GM06990 (cell line): Measurements from ENCODE around the gene RYR1.

Source experiments
- DNase-seq: peaks from one replicate; pipeline ENCODE4 v3.0.0-alpha.2; 2011; ENCODE audit not compliant: insufficient read length; ENCODE audit errors: extremely low read depth
- H3K27me3 ChIP-seq: replicated peaks from 2 replicates; pipeline ENCODE4 v1.6.0; 2011; ENCODE audit warnings: low read length; ENCODE audit not compliant: control insufficient read depth, insufficient read depth
- H3K36me3 ChIP-seq: 2 replicates; pipeline ENCODE4 v1.5.1; 2011; ENCODE audit warnings: low read length; ENCODE audit not compliant: control insufficient read depth, insufficient read depth
- H3K4me3 ChIP-seq: replicated peaks from 2 replicates; pipeline ENCODE4 v1.5.1; 2011; ENCODE audit warnings: low read depth, mild to moderate bottlenecking, control low read depth, low read length
- CTCF ChIP-seq: IDR thresholded peaks from 2 replicates; pipeline ENCODE4 v1.5.1; 2011; ENCODE audit warnings: low read length, control low read depth, mild to moderate bottlenecking, inconsistent platforms; ENCODE audit not compliant: insufficient read depth, poor library complexity, severe bottlenecking

RYR1 gene

GRCh38 chr19:38616265-38616664 lies 182.8 kb downstream of the RYR1 start:
- no peak for TF ChIP-seq CTCF
- Histone ChIP-seq H3K27me3 (no peaks in the 10 kb centered on the region), H3K4me3 (peak overlapping the region; percentile 100), H3K36me3 (peaks cover 12% of the 10 kb centered on the region)
- no peak for DNase-seq

GRCh38 chr19:38617283-38617763 lies 183.8 kb downstream of the RYR1 start:
- H3K36me3 ChIP-seq = peaks cover 14% of the 10 kb centered on the region
- H3K4me3 ChIP-seq = peak overlapping the region; percentile 100
- H3K27me3 ChIP-seq = no peaks in the 10 kb centered on the region
- no peak for TF ChIP-seq CTCF
- DNase-seq = no peak

- peaks cover 9% of the 10 kb centered on the region for H3K36me3 ChIP-seq
- TF ChIP-seq CTCF = no peak
- peak within 1 kb of the TSS; percentile 100 for H3K4me3 ChIP-seq
- DNase-seq = peak; percentile 93
- no peaks in the 10 kb centered on the region for H3K27me3 ChIP-seq
Observed at GRCh38 chr19:38617764-38618589, 184.5 kb downstream of the RYR1 start, which contains the start of gene MAP4K1. Gene MAP4K1, minus strand, starts transcription at chr19:38617953. Its CDS starts 58 bp downstream, at chr19:38617895.

DNA sequence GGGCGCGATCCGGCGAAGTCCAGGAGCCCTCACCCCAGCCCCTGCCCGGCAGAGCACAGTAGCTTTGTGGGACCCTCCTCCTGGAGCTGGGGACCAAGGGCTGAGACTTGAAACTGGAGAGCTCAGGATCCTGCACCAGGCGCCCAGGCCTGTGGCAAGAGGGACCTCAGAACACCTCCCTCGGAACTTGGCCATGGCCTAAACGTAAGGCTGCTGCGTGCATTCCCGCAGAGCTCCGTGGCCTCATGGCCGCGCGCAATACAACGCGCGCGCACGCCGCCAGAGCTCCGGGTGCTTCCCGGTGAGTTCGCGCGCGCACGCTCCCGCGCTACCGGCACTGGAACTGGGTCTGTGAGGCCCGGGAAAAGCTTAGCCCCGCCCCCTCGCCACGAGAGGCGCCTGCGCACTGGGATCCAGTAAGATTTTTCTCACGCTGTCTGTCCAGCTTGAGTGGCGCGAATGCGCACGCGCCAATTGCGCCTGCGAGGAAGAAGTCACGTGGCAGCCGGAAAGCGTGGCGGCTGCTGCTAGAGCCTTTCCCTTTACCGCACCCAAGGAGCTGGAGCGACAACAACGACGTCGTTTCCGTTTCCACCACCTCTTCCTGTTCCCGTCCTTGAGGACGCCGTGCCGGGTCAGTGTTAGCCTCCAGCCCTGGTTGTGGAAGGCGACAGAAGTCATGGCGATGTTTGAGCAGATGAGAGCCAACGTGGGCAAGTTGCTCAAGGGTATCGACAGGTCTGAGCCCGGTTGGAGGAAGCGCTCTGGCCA lies 185.3 kb downstream of the RYR1 start, which contains the start of gene EIF3K:
TSS of gene EIF3K (plus strand) at position 599 of the 771 bp plus-strand sequence. CDS start at position 680, 81 bp downstream.
- TF ChIP-seq CTCF = no peak
- peak within 1 kb of the TSS; percentile 100 for H3K4me3 ChIP-seq
- peaks cover 11% of the 10 kb centered on the region for H3K36me3 ChIP-seq
- no peaks in the 10 kb centered on the region for H3K27me3 ChIP-seq
- DNase-seq = peak; percentile 98

DNA sequence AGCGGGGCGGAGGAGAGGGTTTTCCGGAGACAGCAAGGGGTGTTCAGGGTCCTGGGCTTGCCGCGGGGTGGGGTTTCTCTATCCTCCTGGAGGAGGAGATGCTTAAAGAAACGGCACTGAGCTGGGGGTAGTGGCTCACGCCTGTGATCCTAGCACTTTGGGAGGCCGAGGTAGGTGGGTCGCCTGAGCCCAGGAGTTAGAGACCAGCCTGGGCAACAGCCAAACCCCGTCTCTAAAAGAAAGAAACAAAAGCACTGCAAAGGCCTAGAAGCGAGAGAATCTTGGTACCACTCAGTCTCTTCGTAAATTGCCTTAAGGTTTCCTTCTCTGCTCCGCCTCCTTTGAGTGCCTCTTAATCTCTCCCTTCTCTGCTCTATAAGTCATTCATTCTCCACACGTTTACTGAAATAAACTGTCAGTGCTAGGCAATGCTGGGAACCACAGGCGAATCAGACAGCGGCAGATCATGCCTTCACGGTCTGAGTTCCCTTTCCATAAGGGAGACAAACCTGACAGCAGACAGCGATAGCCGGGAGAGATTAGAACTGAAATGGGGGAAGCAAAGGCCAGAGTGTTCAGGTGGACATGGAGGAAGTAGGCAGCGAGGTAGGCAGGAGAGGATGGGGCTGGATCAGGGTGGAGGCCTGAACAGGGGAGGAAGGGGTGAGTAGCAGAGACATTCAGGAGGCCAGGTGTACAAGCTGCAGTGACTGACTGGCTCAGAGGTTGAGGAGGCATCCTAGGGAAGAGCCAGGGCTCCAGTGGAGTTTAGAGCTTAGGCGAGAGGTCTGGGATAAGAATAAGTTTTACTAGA lies 186.1 kb downstream of the RYR1 start:
- TF ChIP-seq CTCF = no peak
- Histone ChIP-seq H3K27me3 (no peaks in the 10 kb centered on the region), H3K4me3 (peak overlapping the region; percentile 100), H3K36me3 (peaks cover 15% of the 10 kb centered on the region)
- DNase-seq = no peak
